Liver (tissue), 9 donors: ENCODE measurements around the gene FAM222A. TPM values are rescaled to one million over a fixed set of nuclear protein-coding genes. Genes with fewer than 3 reads are reported as not detected.

ENCODE experiments used
- DNase-seq: peaks from one replicate; pipeline ENCODE4 v3.0.0-alpha.2; 2017; ENCODE audit warnings: low spot score
- H3K27ac ChIP-seq, 2 donors: one replicate each; pipeline ENCODE4 v1.7.0; 2013; ENCODE audit warnings: inconsistent platforms in 2 of 2, low read length in 2 of 2, control low read depth in 1 of 2, low read depth in 1 of 2, mild to moderate bottlenecking in 1 of 2
- H3K27me3 ChIP-seq, 4 donors: one replicate each; pipeline versions ENCODE4 v1.6.1 to v1.7.0; 2013; ENCODE audit warnings: low read length in 3 of 4, inconsistent platforms in 1 of 4, mild to moderate bottlenecking in 1 of 4, moderate library complexity in 1 of 4; ENCODE audit not compliant: control insufficient read depth in 4 of 4, insufficient read depth in 4 of 4
- H3K36me3 ChIP-seq, 4 donors: one replicate each; pipeline versions ENCODE4 v1.6.1 to v1.7.0; 2013; ENCODE audit warnings: low read length in 3 of 4, mild to moderate bottlenecking in 3 of 4, low read depth in 1 of 4, moderate library complexity in 1 of 4; ENCODE audit not compliant: control insufficient read depth in 4 of 4, insufficient read depth in 3 of 4
- H3K4me1 ChIP-seq, 4 donors: one replicate each; pipeline versions ENCODE4 v1.6.1 to v1.7.0; 2013; ENCODE audit warnings: low read length in 3 of 4, mild to moderate bottlenecking in 3 of 4, moderate library complexity in 1 of 4; ENCODE audit not compliant: control insufficient read depth in 4 of 4, insufficient read depth in 4 of 4
- H3K4me3 ChIP-seq, 3 donors: one replicate each; pipeline versions ENCODE4 v1.6.1 to v1.7.0; 2013; ENCODE audit warnings: low read length in 3 of 3, control low read depth in 1 of 3, low read depth in 1 of 3, mild to moderate bottlenecking in 1 of 3
- H3K9ac ChIP-seq, 2 donors: one replicate each; pipeline ENCODE4 v1.7.0; 2013; ENCODE audit warnings: low read length in 2 of 2, mild to moderate bottlenecking in 2 of 2, moderate library complexity in 2 of 2, control low read depth in 1 of 2, low read depth in 1 of 2
- H3K9me3 ChIP-seq, 4 donors: one replicate each; pipeline versions ENCODE4 v1.6.1 to v1.7.0; 2013; ENCODE audit warnings: low read length in 3 of 4; ENCODE audit not compliant: control insufficient read depth in 4 of 4
- FOXA1 ChIP-seq: IDR thresholded peaks from 2 replicates; pipeline ENCODE4 v1.6.1; 2016; ENCODE audit warnings: antibody characterized with exemption
- FOXA2 ChIP-seq: IDR thresholded peaks from 2 replicates; pipeline ENCODE4 v1.6.1; 2016; ENCODE audit warnings: antibody characterized with exemption
- GABPA ChIP-seq, 2 donors: IDR thresholded peaks in 1 of 2; conservative IDR thresholded peaks in 1 of 2; 2 replicates each; pipeline ENCODE4 v1.6.1; 2016; ENCODE audit warnings: antibody characterized with exemption in 2 of 2, mild to moderate bottlenecking in 1 of 2, moderate library complexity in 1 of 2
- HNF4A ChIP-seq, 2 donors: conservative IDR thresholded peaks; 2 replicates each; pipeline ENCODE4 v1.6.1; 2016; ENCODE audit warnings: antibody characterized with exemption in 2 of 2, mild to moderate bottlenecking in 2 of 2
- HNF4G ChIP-seq: IDR thresholded peaks from 2 replicates; pipeline ENCODE4 v1.6.1; 2016; ENCODE audit warnings: antibody characterized with exemption
- JUND ChIP-seq, 2 donors: IDR thresholded peaks; 2 replicates each; pipeline ENCODE4 v1.6.1; 2016; ENCODE audit warnings: antibody characterized with exemption in 2 of 2
- NR2F2 ChIP-seq: IDR thresholded peaks from 2 replicates; pipeline ENCODE4 v1.6.1; 2016; ENCODE audit warnings: antibody characterized with exemption
- RAD21 ChIP-seq, 2 donors: IDR thresholded peaks; 2 replicates each; pipeline ENCODE4 v1.6.1; 2016; ENCODE audit warnings: antibody characterized with exemption in 2 of 2, mild to moderate bottlenecking in 2 of 2
- RXRA ChIP-seq, 2 donors: IDR thresholded peaks; 2 replicates each; pipeline ENCODE4 v1.6.1; 2017 to 2018; ENCODE audit warnings: antibody characterized with exemption in 2 of 2, mild to moderate bottlenecking in 1 of 2
- SP1 ChIP-seq: IDR thresholded peaks from 2 replicates; pipeline ENCODE4 v1.6.1; 2018; ENCODE audit warnings: antibody characterized with exemption, mild to moderate bottlenecking
- TAF1 ChIP-seq: conservative IDR thresholded peaks from 2 replicates; pipeline ENCODE4 v1.6.1; 2016; ENCODE audit warnings: antibody characterized with exemption, mild to moderate bottlenecking
- WGBS: extraction: QIAGEN DNeasy Blood & Tissue Kit; methylation state at CpG from one replicate; pipeline ENCODE4 v1.1.7; 2013; 5-methylcytosine and 5-hydroxymethylcytosine counted together
- polyA plus RNA-seq, 2 donors: library from polyadenylated mRNA; stranded (reverse) in 1 of 2; unstranded in 1 of 2; fragments of 200-250 nt in 1 of 2; fragments of >200 nt in 1 of 2; fragmentation: Nextera tagmentation in 1 of 2; extraction: Ambion mirVana in 1 of 2; gene quantifications; one replicate each; pipeline versions ENCODE4 v1.2.1 to v1.2.3, GENCODE V29; 2013 to 2015
- total RNA-seq, 2 donors: library from RNA; depleted of rRNA; stranded (reverse); fragments of >200 nt; gene quantifications; one replicate each; pipeline ENCODE4 v1.2.3, GENCODE V29; 2014
- TF ChIP-seq, protein P1 (sequence below): IDR thresholded peaks from 2 replicates; pipeline ENCODE4 v1.6.1; 2016; ENCODE audit warnings: antibody characterized with exemption
- TF ChIP-seq, protein P2 (sequence below): fragments of 150-350 bp; IDR thresholded peaks from 2 replicates; pipeline ENCODE4 v1.5.1; 2017; ENCODE audit warnings: improper control_type of control experiment, low read depth, low read length; ENCODE audit not compliant: missing input control
- TF ChIP-seq, protein P3 (sequence below): IDR thresholded peaks from 2 replicates; pipeline ENCODE4 v1.6.1; 2016; ENCODE audit warnings: antibody characterized with exemption
- TF ChIP-seq, protein P4 (sequence below): IDR thresholded peaks from 2 replicates; pipeline ENCODE4 v1.6.1; 2016; ENCODE audit warnings: antibody characterized with exemption, mild to moderate bottlenecking
- TF ChIP-seq, protein P5 (sequence below): IDR thresholded peaks from 2 replicates; pipeline ENCODE4 v1.6.1; 2016; ENCODE audit warnings: antibody characterized with exemption
- donor health status: healthy.
- donor health status: healthy.
- donor health status: healthy.
- donor health status: healthy.
- donor health status: healthy.

Gene FAM222A
- total and polyA plus RNA-seq, 4 donors: 0.97 to 2.2 (median 1.9) TPM

DNA sequence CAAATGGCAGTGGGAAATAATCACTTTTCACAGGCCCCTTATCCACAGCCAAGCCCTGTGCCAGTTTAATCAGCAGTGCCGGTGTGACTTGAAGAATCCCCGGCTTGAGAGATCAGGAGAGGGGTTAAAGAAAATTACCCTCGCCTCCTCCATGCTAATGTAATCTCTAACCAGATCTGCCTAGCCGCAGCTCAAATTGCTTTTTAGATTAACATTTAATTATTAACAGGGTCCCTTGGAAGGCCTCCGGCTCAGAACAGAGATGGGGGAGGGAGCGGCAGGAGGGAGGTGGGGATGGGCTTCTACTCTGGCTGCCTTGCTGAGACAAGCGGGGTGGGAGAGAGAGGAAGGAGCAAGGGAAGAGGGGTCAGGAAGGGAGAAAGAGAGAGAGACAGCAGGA lies 24.0 kb downstream of the FAM222A start:
- Histone ChIP-seq H3K9me3 (no peaks in the 10 kb centered on the region), H3K9ac (no peak overlapping the region), H3K27me3 (no peaks in the 10 kb centered on the region), H3K27ac (no peak overlapping the region), H3K36me3 (no peaks in the 10 kb centered on the region), H3K4me1 (peaks cover 21 to 62% (median 51%) of the 10 kb centered on the region in 4 donors), H3K4me3 (no peak overlapping the region)
- no peak for DNase-seq
- TF ChIP-seq, protein P1, sequence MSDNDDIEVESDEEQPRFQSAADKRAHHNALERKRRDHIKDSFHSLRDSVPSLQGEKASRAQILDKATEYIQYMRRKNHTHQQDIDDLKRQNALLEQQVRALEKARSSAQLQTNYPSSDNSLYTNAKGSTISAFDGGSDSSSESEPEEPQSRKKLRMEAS: no peak
- TF ChIP-seq, protein P2, sequence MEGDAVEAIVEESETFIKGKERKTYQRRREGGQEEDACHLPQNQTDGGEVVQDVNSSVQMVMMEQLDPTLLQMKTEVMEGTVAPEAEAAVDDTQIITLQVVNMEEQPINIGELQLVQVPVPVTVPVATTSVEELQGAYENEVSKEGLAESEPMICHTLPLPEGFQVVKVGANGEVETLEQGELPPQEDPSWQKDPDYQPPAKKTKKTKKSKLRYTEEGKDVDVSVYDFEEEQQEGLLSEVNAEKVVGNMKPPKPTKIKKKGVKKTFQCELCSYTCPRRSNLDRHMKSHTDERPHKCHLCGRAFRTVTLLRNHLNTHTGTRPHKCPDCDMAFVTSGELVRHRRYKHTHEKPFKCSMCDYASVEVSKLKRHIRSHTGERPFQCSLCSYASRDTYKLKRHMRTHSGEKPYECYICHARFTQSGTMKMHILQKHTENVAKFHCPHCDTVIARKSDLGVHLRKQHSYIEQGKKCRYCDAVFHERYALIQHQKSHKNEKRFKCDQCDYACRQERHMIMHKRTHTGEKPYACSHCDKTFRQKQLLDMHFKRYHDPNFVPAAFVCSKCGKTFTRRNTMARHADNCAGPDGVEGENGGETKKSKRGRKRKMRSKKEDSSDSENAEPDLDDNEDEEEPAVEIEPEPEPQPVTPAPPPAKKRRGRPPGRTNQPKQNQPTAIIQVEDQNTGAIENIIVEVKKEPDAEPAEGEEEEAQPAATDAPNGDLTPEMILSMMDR: no peak
- no peak for TF ChIP-seq HNF4G
- peak; percentile 31 for TF ChIP-seq SP1
- no peak for TF ChIP-seq GABPA (IDR thresholded peaks at IDR 0.05 in 1 of 2, conservative IDR thresholded peaks at IDR 0.05 in 1 of 2)
- TF ChIP-seq, protein P3, sequence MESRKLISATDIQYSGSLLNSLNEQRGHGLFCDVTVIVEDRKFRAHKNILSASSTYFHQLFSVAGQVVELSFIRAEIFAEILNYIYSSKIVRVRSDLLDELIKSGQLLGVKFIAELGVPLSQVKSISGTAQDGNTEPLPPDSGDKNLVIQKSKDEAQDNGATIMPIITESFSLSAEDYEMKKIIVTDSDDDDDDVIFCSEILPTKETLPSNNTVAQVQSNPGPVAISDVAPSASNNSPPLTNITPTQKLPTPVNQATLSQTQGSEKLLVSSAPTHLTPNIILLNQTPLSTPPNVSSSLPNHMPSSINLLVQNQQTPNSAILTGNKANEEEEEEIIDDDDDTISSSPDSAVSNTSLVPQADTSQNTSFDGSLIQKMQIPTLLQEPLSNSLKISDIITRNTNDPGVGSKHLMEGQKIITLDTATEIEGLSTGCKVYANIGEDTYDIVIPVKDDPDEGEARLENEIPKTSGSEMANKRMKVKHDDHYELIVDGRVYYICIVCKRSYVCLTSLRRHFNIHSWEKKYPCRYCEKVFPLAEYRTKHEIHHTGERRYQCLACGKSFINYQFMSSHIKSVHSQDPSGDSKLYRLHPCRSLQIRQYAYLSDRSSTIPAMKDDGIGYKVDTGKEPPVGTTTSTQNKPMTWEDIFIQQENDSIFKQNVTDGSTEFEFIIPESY: no peak
- TF ChIP-seq RAD21 (IDR thresholded peaks at IDR 0.05): no peak
- TF ChIP-seq TAF1: no peak
- TF ChIP-seq, protein P4, sequence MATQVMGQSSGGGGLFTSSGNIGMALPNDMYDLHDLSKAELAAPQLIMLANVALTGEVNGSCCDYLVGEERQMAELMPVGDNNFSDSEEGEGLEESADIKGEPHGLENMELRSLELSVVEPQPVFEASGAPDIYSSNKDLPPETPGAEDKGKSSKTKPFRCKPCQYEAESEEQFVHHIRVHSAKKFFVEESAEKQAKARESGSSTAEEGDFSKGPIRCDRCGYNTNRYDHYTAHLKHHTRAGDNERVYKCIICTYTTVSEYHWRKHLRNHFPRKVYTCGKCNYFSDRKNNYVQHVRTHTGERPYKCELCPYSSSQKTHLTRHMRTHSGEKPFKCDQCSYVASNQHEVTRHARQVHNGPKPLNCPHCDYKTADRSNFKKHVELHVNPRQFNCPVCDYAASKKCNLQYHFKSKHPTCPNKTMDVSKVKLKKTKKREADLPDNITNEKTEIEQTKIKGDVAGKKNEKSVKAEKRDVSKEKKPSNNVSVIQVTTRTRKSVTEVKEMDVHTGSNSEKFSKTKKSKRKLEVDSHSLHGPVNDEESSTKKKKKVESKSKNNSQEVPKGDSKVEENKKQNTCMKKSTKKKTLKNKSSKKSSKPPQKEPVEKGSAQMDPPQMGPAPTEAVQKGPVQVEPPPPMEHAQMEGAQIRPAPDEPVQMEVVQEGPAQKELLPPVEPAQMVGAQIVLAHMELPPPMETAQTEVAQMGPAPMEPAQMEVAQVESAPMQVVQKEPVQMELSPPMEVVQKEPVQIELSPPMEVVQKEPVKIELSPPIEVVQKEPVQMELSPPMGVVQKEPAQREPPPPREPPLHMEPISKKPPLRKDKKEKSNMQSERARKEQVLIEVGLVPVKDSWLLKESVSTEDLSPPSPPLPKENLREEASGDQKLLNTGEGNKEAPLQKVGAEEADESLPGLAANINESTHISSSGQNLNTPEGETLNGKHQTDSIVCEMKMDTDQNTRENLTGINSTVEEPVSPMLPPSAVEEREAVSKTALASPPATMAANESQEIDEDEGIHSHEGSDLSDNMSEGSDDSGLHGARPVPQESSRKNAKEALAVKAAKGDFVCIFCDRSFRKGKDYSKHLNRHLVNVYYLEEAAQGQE: no peak
- TF ChIP-seq FOXA1: no peak
- no peak for TF ChIP-seq NR2F2
- peak in 1 of 2 donors; percentile 35 for TF ChIP-seq RXRA (IDR thresholded peaks at IDR 0.05)
- TF ChIP-seq JUND (IDR thresholded peaks at IDR 0.05): no peak
- TF ChIP-seq HNF4A (conservative IDR thresholded peaks at IDR 0.05): peak in 1 of 2 donors; percentile 28
- WGBS: 30% methylated on average over 7 of the region's 7 CpGs

DNA sequence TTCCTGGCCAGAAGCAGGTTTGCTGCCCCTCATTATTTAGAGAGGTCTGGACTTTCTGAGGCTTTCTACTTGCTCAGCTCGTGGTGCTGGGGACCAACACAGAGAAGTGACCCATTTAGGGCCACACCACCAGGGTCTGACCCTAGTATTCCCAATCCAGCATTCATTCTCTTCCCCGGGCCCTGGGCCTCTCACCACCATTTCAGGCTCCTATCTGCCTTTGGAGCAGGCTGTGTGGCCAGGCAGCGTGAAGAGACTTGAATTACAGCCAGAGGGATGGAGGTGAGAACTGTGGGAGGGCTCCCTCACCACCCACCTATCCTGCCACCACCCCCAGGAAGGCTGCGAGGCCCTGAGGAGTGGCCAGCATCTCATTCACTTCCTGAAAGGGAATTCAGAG lies 24.6 kb downstream of the FAM222A start:
- 62% methylated on average over 4 of the region's 4 CpGs for WGBS
- no peak overlapping the region for H3K9ac ChIP-seq

More for the DNA sequence above, 24.6 kb downstream of the FAM222A start:
- no peaks in the 10 kb centered on the region for H3K36me3 ChIP-seq
- H3K27ac ChIP-seq: no peak overlapping the region
- H3K4me3 ChIP-seq: no peak overlapping the region
- H3K9me3 ChIP-seq: no peaks in the 10 kb centered on the region
- TF ChIP-seq NR2F2 (no peak), FOXA2 (no peak), GABPA (IDR thresholded peaks at IDR 0.05 in 1 of 2, conservative IDR thresholded peaks at IDR 0.05 in 1 of 2) (no peak), HNF4G (no peak)
- TF ChIP-seq, protein P2: no peak
- TF ChIP-seq, protein P5, sequence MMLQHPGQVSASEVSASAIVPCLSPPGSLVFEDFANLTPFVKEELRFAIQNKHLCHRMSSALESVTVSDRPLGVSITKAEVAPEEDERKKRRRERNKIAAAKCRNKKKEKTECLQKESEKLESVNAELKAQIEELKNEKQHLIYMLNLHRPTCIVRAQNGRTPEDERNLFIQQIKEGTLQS: no peak
- DNase-seq: no peak
- H3K4me1 ChIP-seq: peaks cover 21 to 62% (median 51%) of the 10 kb centered on the region in 4 donors
- no peaks in the 10 kb centered on the region for H3K27me3 ChIP-seq
